ENCODE results near the gene LARGE1.

DNA sequence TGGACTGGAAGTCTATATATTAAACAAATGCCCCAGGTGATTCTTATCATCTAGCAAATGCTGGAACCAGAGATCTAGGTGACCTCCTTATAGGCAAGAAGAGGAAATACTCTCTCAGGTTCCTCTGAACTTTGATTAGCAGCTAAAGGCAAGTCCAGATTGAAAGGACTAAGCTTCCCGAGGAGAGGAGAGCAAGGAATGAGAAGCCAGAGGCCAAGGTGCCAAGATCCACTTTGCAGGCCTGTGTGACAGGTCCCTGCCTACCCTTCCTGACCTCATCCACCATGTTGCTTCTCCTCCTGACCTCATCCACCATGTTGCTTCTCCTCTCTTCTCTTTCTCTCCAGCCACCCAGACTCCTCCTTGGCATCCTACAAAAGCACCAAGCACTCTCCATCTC lies 173.2 kb downstream of the LARGE1 start:
- TF ChIP-seq EZH2 (IDR thresholded peaks at IDR 0.05; ENCODE audit: insufficient read depth, poor library complexity, severe bottlenecking) (no peak), EZH2phosphoT487 (IDR thresholded peaks at IDR 0.05; ENCODE audit: insufficient read depth, low read depth) (no peak)

Measured in GM23248 (cell line).